WERI-Rb-1 (cell line): ENCODE data around the gene CHTF18.

Source experiments
- DNase-seq: peaks from one replicate; pipeline ENCODE4 v3.0.0-alpha.2; 2020
- H3K27ac ChIP-seq: fragments of 250-450 bp; sonication (Bioruptor Pico); 2 replicates; pipeline ENCODE4 v1.5.1; 2020; ENCODE audit warnings: mild to moderate bottlenecking, moderate library complexity
- H3K27me3 ChIP-seq: fragments of 250-450 bp; sonication (Bioruptor Pico); 2 replicates; pipeline ENCODE4 v1.5.1; 2021; ENCODE audit warnings: mild to moderate bottlenecking, low read depth, moderate library complexity; ENCODE audit not compliant: insufficient read depth, severe bottlenecking
- H3K36me3 ChIP-seq: fragments of 250-450 bp; sonication (Bioruptor Pico); 2 replicates; pipeline ENCODE4 v1.5.1; 2020; ENCODE audit warnings: mild to moderate bottlenecking, moderate library complexity
- H3K4me3 ChIP-seq: 2 replicates; pipeline ENCODE4 v1.5.1; 2011; ENCODE audit warnings: low read depth, mild to moderate bottlenecking, control low read depth, low read length
- H3K9me3 ChIP-seq: fragments of 250-450 bp; sonication (Bioruptor Pico); 2 replicates; pipeline ENCODE4 v1.5.1; 2021; ENCODE audit warnings: mild to moderate bottlenecking, moderate library complexity; ENCODE audit not compliant: severe bottlenecking
- TF ChIP-seq, protein P1 (sequence below): IDR thresholded peaks from 2 replicates; pipeline ENCODE4 v1.5.1; 2011; ENCODE audit warnings: low read depth, mild to moderate bottlenecking, control low read depth, inconsistent platforms, low read length

The CHTF18 gene

DNA sequence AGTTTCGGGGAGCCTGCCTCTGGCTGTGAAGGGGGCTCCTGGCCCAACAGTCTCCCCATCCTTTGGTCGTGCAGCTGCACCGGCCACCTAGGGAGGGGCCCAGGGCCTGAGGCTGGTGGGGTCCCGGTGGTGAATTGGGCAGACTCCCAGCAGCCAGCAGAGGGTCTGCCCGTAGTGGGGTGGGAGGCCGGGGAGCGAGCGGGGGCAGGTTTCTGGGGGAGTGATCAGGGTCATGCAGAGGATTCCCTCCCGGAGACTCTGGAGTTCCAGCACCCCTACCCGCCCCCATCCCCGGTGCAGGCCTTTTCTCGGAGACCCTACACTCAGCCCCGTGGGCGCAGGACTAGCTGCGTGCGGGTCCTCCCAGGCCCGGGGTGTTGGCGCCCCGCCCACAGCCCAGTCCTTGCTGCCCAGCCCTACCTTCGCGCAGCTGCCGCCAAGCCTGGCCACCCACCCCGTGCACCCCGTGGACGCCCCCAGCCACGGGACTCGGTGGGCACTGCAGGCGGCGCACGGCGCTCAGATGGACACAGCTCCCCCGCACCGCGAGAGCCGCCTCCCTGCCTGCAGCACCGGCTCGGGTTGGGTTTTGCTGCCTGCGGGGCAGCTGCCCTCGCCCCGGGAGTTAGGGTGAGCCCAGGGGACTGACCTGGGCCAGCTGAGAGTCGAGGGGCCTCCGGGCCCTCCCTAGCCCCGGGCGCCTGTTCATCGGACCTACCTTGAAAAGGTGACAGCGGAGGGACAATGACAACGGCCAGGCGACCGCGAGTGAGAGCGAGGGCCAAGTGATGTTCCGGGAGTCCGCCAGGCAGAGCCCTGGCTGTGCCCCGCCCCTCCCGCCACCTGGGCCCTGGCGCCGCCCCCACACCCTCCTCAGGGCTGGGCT lies 11.8 kb downstream of the CHTF18 start, which contains the start of gene GNG13:
GNG13 (minus strand) TSS at position 787 of the 886 bp plus-strand sequence. CDS start 1,657 bp downstream, outside the sequence.
- TF ChIP-seq, protein P1, sequence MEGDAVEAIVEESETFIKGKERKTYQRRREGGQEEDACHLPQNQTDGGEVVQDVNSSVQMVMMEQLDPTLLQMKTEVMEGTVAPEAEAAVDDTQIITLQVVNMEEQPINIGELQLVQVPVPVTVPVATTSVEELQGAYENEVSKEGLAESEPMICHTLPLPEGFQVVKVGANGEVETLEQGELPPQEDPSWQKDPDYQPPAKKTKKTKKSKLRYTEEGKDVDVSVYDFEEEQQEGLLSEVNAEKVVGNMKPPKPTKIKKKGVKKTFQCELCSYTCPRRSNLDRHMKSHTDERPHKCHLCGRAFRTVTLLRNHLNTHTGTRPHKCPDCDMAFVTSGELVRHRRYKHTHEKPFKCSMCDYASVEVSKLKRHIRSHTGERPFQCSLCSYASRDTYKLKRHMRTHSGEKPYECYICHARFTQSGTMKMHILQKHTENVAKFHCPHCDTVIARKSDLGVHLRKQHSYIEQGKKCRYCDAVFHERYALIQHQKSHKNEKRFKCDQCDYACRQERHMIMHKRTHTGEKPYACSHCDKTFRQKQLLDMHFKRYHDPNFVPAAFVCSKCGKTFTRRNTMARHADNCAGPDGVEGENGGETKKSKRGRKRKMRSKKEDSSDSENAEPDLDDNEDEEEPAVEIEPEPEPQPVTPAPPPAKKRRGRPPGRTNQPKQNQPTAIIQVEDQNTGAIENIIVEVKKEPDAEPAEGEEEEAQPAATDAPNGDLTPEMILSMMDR, result no peak
- no peaks in the 10 kb centered on the region for H3K9me3 ChIP-seq
- H3K4me3 ChIP-seq, result peak within 1 kb of the TSS; percentile 23
- no peaks in the 10 kb centered on the region for H3K27me3 ChIP-seq
- H3K36me3 ChIP-seq, result peaks cover 19% of the 10 kb centered on the region
- DNase-seq, result peak; percentile 59
- no peak within 1 kb of the TSS for H3K27ac ChIP-seq

DNA sequence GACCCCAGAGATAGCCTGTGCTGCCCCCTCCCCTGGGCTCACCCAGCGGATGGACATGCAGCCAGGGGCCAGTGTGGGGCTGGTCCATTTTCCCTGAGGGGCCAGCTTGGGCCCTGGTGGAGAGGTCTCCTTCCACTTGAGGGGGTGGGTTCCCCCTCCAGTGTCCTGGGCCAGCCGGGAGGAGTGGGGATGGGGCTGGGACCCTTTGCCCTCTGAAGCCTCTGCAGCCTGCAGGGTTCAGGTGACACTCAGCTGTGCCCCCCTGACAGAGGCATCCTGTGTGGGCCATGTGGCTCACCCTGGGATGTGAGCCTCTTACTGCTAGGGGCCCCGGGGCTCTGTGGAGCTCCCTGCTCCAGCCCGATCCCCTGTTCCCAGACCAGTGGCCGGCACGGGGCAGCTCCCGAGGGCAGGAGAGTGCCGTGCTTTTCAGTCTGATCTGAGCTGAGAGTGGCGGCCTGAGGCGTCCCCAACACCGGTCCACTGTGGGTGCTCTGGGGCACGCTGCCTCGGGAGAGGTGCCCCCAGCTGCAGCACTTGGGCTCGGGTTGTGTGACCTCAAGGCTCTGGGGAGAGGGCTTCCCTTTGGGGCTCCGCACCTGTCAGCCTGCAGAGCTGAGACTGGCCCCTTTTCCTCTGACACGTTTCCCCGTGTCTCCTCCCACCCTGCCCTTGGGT lies 12.6 kb downstream of the CHTF18 start:
- Histone ChIP-seq H3K36me3 (peaks cover 16% of the 10 kb centered on the region), H3K9me3 (no peaks in the 10 kb centered on the region), H3K27me3 (no peaks in the 10 kb centered on the region), H3K4me3 (no peak overlapping the region), H3K27ac (no peak overlapping the region)
- TF ChIP-seq, protein P1, result no peak
- no peak for DNase-seq

DNA sequence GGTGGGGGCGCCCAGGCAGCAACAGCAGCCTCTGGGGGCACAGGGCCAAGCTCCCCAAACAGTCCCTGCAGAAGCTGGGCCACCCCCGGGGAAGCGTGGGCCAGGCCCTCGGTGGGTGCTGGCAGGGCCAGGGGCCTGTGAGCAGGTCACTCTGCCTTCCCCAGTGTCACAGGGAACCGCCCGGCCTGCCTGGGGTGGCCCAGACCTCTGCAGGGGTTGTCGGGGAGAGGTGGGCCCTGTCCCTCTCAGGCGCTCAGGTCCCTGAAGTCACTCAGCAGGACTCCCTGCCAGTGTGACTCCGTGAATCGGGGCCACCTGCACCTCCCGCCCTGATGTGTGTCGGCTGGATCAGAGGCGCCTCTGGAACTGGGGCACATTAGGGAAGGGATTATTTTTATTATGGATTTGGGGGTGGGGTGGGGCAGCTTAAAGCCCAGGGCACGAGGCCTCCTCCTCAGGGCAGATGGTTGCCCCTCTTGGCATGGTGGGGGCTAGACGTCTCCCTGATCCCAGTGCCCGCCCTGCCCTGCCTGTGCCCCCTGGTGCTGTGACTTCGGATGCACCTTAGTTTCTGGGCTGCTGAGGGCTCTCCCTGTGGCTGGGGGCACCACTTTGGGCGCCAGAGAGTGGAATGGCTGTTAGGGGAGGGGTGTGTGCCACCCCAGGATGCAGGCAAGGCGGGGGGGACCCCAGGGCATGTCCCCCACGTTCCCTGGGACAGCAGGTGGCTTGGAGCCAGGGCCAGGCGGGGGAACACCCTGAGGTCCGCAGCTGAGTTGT lies 13.4 kb downstream of the CHTF18 start:
- Histone ChIP-seq H3K9me3 (no peaks in the 10 kb centered on the region), H3K27ac (no peak overlapping the region), H3K27me3 (no peaks in the 10 kb centered on the region), H3K4me3 (no peak overlapping the region), H3K36me3 (peaks cover 8% of the 10 kb centered on the region)
- DNase-seq, result no peak
- TF ChIP-seq, protein P1, result no peak

DNA sequence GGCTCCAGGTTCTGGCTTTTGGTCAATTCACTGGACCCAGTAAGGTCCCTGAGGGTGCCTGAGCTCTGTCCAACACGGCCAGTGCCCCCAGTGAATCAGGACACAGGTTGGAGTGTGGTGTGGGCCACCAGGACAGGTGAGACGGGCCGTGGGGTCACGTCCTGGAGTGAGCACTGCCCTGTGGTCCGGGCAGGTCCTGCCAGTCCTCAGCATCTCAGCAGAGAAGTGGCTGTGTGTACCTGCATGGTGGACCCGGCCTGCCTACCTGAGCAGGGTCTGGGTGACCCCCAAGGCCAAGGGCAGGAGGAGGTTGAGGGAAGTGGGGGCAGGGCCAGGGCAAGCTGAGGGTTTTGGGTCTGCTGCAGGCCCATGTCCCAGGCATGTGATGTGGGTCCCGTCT lies 14.0 kb downstream of the CHTF18 start:
- DNase-seq, result no peak
- Histone ChIP-seq H3K27me3 (no peaks in the 10 kb centered on the region), H3K9me3 (no peaks in the 10 kb centered on the region), H3K27ac (no peak overlapping the region), H3K36me3 (peaks cover 5% of the 10 kb centered on the region; the same call in 1 of the 2 replicates), H3K4me3 (no peak overlapping the region)
- TF ChIP-seq, protein P1, result no peak

DNA sequence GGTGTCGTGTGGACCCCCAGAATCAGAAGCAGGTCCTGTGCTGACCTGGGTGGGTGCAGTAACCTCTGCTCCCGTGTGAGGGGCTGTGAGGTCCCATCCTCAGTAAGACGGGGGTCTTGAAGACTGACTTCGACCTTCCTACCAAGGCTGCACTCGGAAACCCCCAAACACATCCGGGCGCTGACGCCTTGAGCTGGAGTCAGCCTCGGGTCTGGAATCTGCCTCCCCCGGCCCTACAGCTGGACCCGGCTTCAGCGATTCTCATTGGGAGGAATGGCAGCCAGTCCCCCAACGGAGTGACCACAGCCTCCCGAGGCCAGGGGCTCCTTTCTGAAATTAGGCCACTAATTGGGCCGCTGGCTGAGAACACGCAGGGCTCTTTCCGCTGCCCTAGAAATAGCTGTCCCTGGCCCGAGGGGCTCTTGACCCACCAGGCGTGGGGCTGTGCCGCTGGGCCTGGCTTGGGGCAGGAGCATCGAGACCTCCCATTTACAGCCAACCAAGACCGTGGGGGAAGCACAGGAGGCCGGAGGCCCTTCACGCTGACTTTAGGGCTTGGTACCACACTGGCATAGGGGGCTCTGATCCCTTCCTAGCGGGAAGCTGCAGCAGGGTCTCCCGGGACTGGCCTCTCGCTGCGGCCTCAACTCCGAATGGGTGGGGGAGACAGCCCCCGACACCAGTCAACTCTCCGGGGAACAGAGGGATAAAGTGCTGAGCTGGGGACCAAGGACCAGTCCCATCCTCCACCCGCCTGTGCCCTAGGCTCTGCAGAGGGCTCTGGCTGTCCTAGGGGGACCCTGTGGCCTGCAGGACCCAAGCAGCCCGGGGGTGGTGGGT lies 14.7 kb downstream of the CHTF18 start:
- DNase-seq, result no peak
- Histone ChIP-seq H3K36me3 (0 out of 2 replicates have a peak, but pooled peaks cover 2% of the 10 kb centered on the region), H3K27ac (no peak overlapping the region), H3K4me3 (no peak overlapping the region), H3K9me3 (no peaks in the 10 kb centered on the region), H3K27me3 (no peaks in the 10 kb centered on the region)
- TF ChIP-seq, protein P1, result no peak
